ENCODE data around the gene EBF3. TPM values are rescaled to one million over a fixed set of nuclear protein-coding genes. Genes with fewer than 3 reads are reported as not detected.

The EBF3 gene
- total and polyA plus RNA-seq, 4 donors: 0.13 to 23.3 (median 4.3) TPM

DNA sequence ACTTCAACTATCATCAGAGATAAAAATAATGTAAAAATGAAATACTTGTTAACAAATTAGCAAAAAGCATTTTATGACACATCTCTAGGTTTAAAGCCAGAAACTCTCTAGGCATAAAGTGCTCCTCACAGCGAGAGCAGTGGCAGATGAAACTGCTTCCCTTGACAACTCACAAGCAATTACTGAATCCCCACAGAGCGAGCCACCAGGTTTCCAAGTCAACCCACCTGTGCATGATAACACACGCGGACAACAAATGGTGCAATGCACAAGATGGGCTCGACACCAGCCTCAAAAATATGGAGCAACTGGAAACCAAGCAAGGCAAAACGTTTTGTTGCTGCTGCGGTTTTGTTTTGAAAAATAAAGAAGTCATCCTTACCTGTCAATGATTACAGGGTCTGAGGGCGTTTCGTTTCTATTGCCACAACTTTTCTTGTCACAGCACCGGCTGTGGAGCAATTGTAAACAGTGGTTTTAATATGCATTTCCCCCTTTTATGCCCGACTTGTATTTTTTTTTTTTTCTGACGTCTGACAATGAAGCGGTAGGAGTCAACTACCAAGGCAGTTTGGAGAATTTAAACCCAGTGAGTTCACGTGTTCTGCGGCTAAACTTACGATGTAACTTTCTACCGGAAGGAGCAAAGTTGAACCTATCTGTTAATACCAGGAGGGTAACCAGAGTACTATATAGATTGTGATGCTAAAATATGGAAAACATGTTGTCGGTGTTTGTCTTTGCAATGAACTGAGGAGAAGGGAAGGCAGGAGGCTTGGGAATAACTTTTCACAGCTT is 7.0 kb downstream of the EBF3 start:
- no peaks in the 10 kb centered on the region for H3K27me3 ChIP-seq (ENCODE audit: control insufficient read depth in 1 of 2, insufficient read depth in 2 of 2, low read length in 1 of 2)
- intact Hi-C loops (cut with DNase I): no loop called here
- no peaks in the 10 kb centered on the region for H3K4me1 ChIP-seq (ENCODE audit: control insufficient read depth in 1 of 2, insufficient read depth in 2 of 2, low read length in 2 of 2)
- DNase-seq (no peak), ATAC-seq (ENCODE audit: low FRiP score) (no peak)
- no peak overlapping the region for H3K27ac ChIP-seq (ENCODE audit: low read depth in 1 of 2, low read length in 2 of 2)
- H3K4me3 ChIP-seq (ENCODE audit: low read length in 2 of 2): no peak overlapping the region
- no peaks in the 10 kb centered on the region for H3K36me3 ChIP-seq (ENCODE audit: control insufficient read depth in 1 of 2, insufficient read depth in 2 of 2, low read length in 1 of 2)
- peaks cover 2% of the 10 kb centered on the region for H3K9me3 ChIP-seq (ENCODE audit: control insufficient read depth, low read length)
- WGBS, 2 donors: 75 to 77% methylated on average over 18 of the region's 18 CpGs

DNA sequence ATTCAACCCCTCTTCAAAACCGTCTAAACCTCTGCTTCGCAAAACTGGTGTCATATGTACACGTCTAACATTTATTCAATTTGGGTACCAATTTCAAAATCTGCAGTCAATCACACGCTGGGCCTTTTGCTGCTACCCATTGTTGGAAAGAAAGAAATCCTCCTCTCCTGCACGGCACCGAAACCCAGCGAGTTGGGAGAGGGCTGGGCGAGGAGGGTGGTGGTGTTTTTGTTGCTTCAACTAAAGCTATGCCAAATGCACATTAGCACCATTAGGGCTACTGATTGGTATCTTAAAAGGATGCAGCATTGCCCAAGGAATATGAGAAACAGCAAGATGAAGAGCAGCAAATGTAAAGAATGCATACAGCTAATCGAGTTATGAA is 7.8 kb downstream of the EBF3 start:
- Histone ChIP-seq H3K27ac (ENCODE audit: low read depth in 1 of 2, low read length in 2 of 2) (no peak overlapping the region), H3K27me3 (ENCODE audit: control insufficient read depth in 1 of 2, insufficient read depth in 2 of 2, low read length in 1 of 2) (no peaks in the 10 kb centered on the region), H3K4me1 (ENCODE audit: control insufficient read depth in 1 of 2, insufficient read depth in 2 of 2, low read length in 2 of 2) (no peaks in the 10 kb centered on the region), H3K4me3 (ENCODE audit: low read length in 2 of 2) (no peak overlapping the region), H3K36me3 (ENCODE audit: control insufficient read depth in 1 of 2, insufficient read depth in 2 of 2, low read length in 1 of 2) (no peaks in the 10 kb centered on the region), H3K9me3 (ENCODE audit: control insufficient read depth, low read length) (peaks cover 2% of the 10 kb centered on the region)
- no peak for ATAC-seq (ENCODE audit: low FRiP score)
- DNase-seq: no peak
- intact Hi-C loops (cut with DNase I): no loop called here
- WGBS, 2 donors: 68 to 74% methylated on average over 9 of the region's 9 CpGs

DNA sequence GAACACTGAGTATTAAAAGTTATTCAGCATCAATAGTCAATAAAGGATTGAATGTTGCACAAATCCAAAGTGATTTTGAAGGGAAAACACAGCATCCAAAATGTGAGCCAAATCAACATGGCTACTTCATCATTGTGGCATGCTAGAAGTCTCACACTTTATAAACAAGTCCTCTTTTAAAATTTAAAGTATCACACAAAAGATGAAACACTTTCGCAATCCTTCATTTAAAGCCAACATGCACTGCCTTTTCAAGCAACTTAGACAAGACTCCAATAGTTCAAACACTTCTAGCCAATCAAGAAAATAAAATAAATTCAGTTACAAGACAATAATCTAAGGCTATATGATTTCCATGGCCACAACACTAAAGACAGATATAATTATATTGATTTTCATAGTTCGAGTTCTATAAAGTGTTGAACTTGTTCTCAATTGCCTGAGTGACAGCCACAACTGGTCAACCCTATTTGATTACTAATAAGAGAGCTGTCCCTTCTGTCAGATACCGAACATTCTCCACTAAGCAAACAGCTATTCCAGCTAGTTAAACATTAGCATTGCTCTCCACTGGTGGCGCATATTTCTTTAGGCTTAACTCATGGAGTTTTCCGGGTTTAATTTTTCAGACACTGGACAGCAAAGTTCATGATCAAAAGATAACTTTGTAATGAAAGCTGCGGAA is 8.3 kb downstream of the EBF3 start:
- intact Hi-C loops (cut with DNase I): no loop called here
- H3K4me3 ChIP-seq (ENCODE audit: low read length in 2 of 2): no peak overlapping the region
- H3K9me3 ChIP-seq (ENCODE audit: control insufficient read depth, low read length): peaks cover 3% of the 10 kb centered on the region
- no peaks in the 10 kb centered on the region for H3K36me3 ChIP-seq (ENCODE audit: control insufficient read depth in 1 of 2, insufficient read depth in 2 of 2, low read length in 1 of 2)
- no peak overlapping the region for H3K27ac ChIP-seq (ENCODE audit: low read depth in 1 of 2, low read length in 2 of 2)
- DNase-seq: no peak
- H3K4me1 ChIP-seq (ENCODE audit: control insufficient read depth in 1 of 2, insufficient read depth in 2 of 2, low read length in 2 of 2): no peaks in the 10 kb centered on the region
- 65 to 74% methylated on average over 6 of the region's 6 CpGs for WGBS, 2 donors
- no peaks in the 10 kb centered on the region for H3K27me3 ChIP-seq (ENCODE audit: control insufficient read depth in 1 of 2, insufficient read depth in 2 of 2, low read length in 1 of 2)
- ATAC-seq (ENCODE audit: low FRiP score): no peak

DNA sequence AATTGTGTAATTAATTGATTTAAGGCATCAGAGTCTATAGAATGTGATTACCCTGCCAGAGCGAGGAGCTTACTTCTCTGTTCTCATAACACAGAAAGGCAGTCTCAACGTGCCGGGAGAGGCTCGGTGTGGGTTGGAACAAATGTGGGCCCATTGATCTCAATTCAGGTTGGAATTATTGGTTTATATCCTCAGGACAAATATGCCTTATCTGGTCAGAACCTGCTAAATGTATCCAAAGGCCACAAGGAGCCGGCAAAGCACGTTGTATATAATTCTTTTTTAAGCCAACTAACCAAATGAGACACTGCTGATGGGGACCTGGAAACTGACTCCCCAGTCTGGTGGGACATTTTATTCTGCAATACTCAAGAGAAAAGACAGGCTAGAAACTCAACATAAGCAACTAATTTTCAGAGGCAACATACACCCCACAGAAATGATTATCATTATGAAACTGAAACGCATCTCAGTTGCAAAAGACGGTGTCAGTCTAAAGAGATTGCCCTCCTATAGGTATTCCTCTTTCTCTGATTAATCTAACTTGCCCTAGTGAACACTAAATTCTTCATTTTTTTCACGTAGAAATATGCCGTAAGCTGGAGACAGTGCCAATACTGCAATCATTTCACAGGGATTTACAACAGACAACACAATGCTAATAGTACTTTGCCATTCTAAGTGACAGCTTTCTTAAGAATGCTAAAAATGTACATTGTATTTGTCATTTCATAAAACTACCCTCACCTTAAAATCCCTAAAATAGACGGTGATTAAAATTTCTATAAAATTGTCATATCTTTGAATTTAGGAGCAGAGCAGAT is 9.4 kb downstream of the EBF3 start:
- H3K27ac ChIP-seq (ENCODE audit: low read depth in 1 of 2, low read length in 2 of 2): no peak overlapping the region

DNA sequence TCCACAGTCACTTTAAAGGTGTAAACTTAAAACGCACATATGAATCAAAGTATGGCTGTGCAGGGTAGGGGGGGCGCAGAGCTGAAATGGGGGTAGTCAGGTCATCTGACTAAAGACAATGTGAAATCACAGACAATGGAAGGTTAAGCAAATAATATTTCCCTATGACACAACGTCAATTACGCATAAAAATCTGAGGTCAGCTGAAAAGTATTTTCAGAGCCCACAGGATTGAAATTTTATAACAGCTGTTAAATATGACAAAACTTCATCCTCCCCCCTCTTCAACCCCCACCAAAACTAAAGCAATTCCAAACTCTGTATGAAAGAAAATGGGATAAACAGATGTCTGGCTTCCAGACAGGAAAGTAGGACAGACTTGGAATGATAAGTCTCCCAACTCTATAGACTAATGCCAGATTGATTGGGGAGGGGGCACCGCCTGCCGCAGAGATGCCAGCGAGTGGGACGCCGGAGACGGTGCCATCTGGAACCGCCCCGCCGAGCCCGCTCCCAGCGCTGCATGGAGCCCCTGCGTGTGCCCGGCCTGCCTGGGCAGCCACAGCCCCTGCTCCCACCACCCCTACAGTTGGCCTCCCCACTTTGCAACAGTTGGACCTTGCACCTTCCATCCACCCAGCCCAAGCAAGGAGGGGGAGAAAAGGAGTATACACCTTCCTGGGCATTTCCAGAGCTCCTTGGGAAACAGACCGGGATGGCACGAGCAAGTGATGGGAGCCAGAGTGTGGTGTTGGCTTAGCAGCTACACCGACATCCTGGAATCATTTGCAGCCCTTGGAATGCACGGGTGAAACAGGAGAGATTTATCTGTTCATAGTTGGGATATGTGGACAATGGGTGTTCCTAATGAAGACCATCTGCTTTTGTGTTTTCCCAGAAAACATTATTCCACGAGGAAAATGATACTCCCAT is 10.7 kb downstream of the EBF3 start:
- no peaks in the 10 kb centered on the region for H3K4me1 ChIP-seq (ENCODE audit: control insufficient read depth in 1 of 2, insufficient read depth in 2 of 2, low read length in 2 of 2)
- intact Hi-C loops (cut with DNase I): no loop called here
- ATAC-seq (ENCODE audit: low FRiP score) (no peak), DNase-seq (no peak)
- H3K36me3 ChIP-seq (ENCODE audit: control insufficient read depth in 1 of 2, insufficient read depth in 2 of 2, low read length in 1 of 2): no peaks in the 10 kb centered on the region
- H3K4me3 ChIP-seq (ENCODE audit: low read length in 2 of 2): no peak overlapping the region
- H3K27ac ChIP-seq (ENCODE audit: low read depth in 1 of 2, low read length in 2 of 2): no peak overlapping the region
- peaks cover 1% of the 10 kb centered on the region for H3K9me3 ChIP-seq (ENCODE audit: control insufficient read depth, low read length)
- H3K27me3 ChIP-seq (ENCODE audit: control insufficient read depth in 1 of 2, insufficient read depth in 2 of 2, low read length in 1 of 2): no peaks in the 10 kb centered on the region
- WGBS, 2 donors: 83 to 90% methylated on average over 22 of the region's 22 CpGs

More for the DNA sequence above, 9.4 kb downstream of the EBF3 start:
- Histone ChIP-seq H3K4me3 (ENCODE audit: low read length in 2 of 2) (no peak overlapping the region), H3K9me3 (ENCODE audit: control insufficient read depth, low read length) (peaks cover 3% of the 10 kb centered on the region), H3K36me3 (ENCODE audit: control insufficient read depth in 1 of 2, insufficient read depth in 2 of 2, low read length in 1 of 2) (no peaks in the 10 kb centered on the region), H3K27me3 (ENCODE audit: control insufficient read depth in 1 of 2, insufficient read depth in 2 of 2, low read length in 1 of 2) (no peaks in the 10 kb centered on the region), H3K4me1 (ENCODE audit: control insufficient read depth in 1 of 2, insufficient read depth in 2 of 2, low read length in 2 of 2) (no peaks in the 10 kb centered on the region)
- WGBS, 2 donors: 84 to 91% methylated on average over 11 of the region's 11 CpGs
- DNase-seq (no peak), ATAC-seq (ENCODE audit: low FRiP score) (no peak)
- intact Hi-C loops (cut with DNase I): no loop called here

DNA sequence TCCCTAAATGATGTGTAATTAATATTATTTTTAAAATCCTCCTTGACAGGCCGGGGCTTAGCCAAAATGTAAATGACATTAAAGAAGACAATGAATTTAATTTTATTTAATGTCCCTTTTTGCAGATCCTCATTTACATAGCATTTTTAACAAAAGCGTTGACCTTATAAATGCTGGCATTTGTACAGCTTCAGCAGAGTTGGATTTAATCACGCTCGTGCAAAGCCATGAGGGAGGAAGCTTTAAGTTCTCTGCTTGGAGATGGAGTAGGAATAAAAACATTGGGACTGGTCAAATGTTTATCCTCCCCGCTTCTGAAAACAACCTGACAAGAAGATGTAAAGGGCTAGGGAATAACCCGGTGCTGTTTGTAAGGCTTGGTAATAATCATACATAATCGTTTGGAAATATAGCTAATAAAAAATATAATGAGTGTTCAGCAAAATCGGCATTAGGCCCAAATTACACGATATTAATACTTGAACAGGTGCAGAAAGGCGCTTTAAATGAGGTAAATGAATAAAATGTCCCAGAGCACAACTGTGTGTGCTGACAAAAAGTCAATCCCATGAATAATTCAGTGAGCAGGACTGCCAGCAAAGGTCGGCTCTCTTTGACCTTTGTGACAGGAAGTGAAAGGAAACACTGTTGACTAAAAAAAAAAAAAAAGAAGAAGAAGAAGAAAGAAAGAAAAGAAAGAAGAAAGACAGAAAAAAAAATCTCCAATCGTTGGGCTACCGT is 11.5 kb downstream of the EBF3 start:
- H3K4me3 ChIP-seq (ENCODE audit: low read length in 2 of 2): no peak overlapping the region
- H3K27me3 ChIP-seq (ENCODE audit: control insufficient read depth in 1 of 2, insufficient read depth in 2 of 2, low read length in 1 of 2): no peaks in the 10 kb centered on the region
- intact Hi-C loops (cut with DNase I): no loop called here
- ATAC-seq (ENCODE audit: low FRiP score) (no peak), DNase-seq (no peak)
- peaks cover 1% of the 10 kb centered on the region for H3K9me3 ChIP-seq (ENCODE audit: control insufficient read depth, low read length)
- H3K27ac ChIP-seq (ENCODE audit: low read depth in 1 of 2, low read length in 2 of 2): no peak overlapping the region
- H3K4me1 ChIP-seq (ENCODE audit: control insufficient read depth in 1 of 2, insufficient read depth in 2 of 2, low read length in 2 of 2): no peaks in the 10 kb centered on the region
- H3K36me3 ChIP-seq (ENCODE audit: control insufficient read depth in 1 of 2, insufficient read depth in 2 of 2, low read length in 1 of 2): no peaks in the 10 kb centered on the region
- WGBS, 2 donors: 92 to 94% methylated on average over 13 of the region's 13 CpGs

DNA sequence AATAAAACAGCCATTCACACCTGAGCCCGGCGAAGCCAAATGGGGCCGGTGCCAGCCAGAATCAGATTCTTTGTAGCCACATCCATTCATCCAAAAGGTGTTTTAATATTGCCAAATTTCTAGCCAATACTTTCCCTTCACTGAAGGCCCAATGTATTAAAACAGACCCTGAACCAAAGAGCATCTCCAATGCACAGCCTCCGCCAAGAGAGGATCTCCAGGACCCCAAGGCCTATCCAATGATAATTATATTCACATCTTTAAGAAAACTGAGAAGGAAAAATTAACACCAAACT is 12.2 kb downstream of the EBF3 start:
- H3K27ac ChIP-seq (ENCODE audit: low read depth in 1 of 2, low read length in 2 of 2): no peak overlapping the region
- intact Hi-C loops (cut with DNase I): no loop called here
- DNase-seq (no peak), ATAC-seq (ENCODE audit: low FRiP score) (no peak)
- no peaks in the 10 kb centered on the region for H3K36me3 ChIP-seq (ENCODE audit: control insufficient read depth in 1 of 2, insufficient read depth in 2 of 2, low read length in 1 of 2)
- WGBS, 2 donors: 96 to 97% methylated on average over 4 of the region's 4 CpGs
- H3K4me1 ChIP-seq (ENCODE audit: control insufficient read depth in 1 of 2, insufficient read depth in 2 of 2, low read length in 2 of 2): no peaks in the 10 kb centered on the region
- H3K4me3 ChIP-seq (ENCODE audit: low read length in 2 of 2): no peak overlapping the region
- H3K27me3 ChIP-seq (ENCODE audit: control insufficient read depth in 1 of 2, insufficient read depth in 2 of 2, low read length in 1 of 2): no peaks in the 10 kb centered on the region
- H3K9me3 ChIP-seq (ENCODE audit: control insufficient read depth, low read length): peaks cover 1% of the 10 kb centered on the region
